ENCODE measurements around the gene TENT4A.

The TENT4A gene

GRCh38 chr5:6749026-6749716 lies 35.9 kb downstream of the TENT4A start:
- no peak for FAIRE-seq
- no peak for DNase-seq (ENCODE audit: insufficient read length, low spot score)

DNA sequence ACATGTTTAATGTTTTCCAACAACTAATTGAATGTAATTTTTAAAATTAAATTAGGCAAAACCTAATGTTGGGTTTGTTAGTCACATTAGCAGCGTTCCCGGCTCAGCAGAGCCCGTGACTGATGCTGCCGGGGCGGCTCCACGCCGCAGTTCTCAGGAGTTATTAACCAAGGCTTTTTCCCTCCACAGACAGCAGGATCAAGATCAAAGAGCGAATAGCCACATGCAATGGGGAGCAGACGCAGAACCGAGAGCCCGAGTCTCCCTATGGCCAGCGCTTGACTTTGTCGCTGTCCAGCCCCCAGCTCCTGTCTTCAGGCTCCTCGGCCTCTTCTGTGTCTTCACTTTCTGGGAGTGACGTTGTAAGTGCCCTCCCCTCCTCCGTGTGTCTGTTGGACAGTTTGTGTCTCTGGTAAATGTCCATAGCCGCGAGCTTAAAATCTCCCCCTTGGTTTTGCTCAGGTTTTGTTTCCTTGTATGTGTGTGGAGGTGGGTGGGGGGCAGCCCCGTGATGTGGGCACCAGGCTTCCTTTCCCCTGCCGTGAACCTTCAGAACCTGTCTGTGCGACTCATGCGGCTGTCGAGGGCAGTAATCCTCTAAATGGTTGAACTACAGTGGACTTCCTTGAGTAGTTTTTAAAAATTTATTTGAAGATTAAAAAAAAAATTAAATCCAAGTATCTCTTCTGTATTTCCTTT lies 37.1 kb downstream of the TENT4A start:
- DNase-seq (ENCODE audit: insufficient read length, low spot score): no peak
- FAIRE-seq: no peak

GRCh38 chr5:6750951-6751685 lies 37.9 kb downstream of the TENT4A start:
- FAIRE-seq: no peak
- DNase-seq (ENCODE audit: insufficient read length, low spot score): no peak

DNA sequence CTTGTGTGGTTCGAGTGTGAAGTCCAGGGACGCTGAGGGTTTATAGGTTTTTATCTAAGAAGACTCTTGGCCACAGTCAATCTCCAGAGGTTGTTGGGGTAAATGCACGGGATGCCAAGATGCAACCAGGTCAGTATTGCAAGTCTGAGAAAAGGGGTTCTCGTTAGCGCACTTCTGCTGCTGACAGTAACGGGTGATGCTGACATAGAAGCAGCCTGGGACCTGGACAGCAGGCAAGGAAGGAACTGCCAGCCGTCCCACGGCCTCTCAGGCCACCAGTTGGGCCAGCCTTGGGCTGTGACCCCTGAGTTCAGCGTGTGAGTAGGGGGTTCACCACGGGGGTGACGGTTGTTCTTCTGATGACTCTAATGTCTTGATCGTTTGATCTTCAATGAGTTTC lies 39.0 kb downstream of the TENT4A start:
- DNase-seq (ENCODE audit: insufficient read length, low spot score) (no peak), FAIRE-seq (no peak)

DNA sequence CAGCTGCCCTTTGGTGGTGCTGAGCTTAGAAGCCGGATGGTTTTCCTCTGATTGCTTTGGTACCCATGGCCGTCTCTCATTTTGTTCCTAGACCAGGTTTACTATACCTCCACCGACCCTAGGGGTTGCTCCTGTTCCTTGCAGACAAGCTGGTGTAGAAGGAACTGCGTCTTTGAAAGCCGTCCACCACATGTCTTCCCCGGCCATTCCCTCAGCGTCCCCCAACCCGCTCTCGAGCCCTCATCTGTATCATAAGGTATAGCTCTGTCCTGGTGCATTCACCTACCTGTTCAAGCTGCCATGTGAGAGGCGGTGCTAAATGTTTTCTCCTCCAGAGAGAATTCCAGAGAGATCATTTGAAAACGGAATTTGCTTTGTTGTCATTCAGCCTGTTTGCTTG lies 39.5 kb downstream of the TENT4A start:
- FAIRE-seq (no peak), DNase-seq (ENCODE audit: insufficient read length, low spot score) (no peak)

GRCh38 chr5:6753851-6754250 lies 40.6 kb downstream of the TENT4A start:
- FAIRE-seq (no peak), DNase-seq (ENCODE audit: insufficient read length, low spot score) (no peak)

DNA sequence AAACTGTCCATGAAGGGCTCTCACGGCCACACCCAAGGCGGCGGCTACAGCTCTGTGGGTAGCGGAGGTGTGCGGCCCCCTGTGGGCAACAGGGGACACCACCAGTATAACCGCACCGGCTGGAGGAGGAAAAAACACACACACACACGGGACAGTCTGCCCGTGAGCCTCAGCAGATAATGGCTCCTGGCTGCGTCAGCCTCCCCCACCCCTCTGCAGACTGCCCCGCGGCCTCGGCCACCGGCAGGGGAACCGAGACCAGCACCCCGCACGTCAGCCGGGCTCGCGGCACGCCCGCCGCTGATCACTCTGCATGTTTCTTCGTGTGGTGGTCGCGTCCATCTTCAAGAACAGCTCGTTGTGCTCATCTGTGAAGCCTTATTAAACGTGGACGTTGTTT lies 41.5 kb downstream of the TENT4A start:
- no peak for DNase-seq (ENCODE audit: insufficient read length, low spot score)
- FAIRE-seq: no peak

GRCh38 chr5:6755519-6755918 lies 42.3 kb downstream of the TENT4A start:
- DNase-seq (ENCODE audit: insufficient read length, low spot score): no peak
- no peak for FAIRE-seq

GRCh38 chr5:6755941-6756340 lies 42.7 kb downstream of the TENT4A start:
- no peak for FAIRE-seq

DNA sequence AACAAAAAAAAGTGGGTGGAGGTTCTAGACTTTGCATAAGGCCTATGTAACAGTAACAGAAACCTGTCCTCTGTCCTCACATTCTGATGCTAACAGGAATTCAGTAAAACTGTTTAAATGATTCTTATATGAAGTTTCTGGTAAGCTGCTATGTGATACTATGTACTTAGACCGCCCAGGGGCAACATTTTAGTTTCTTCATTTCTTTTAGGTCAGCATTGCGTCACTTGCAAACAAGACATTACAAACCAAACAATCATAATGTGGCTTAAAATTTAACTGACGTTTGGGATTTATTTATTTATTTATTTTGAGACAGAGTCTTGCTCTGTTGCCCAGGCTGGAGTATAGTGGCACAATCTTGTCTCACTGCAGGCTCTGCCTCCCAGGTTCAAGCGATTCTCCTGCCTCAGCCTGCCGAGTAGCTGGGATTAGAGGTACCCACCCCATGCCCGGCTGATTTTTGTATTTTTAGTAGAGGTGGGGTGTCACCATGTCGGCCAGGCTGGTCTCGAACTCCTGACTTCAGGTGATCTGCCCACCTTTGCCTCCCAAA lies 44.3 kb downstream of the TENT4A start:
- FAIRE-seq (no peak), DNase-seq (ENCODE audit: insufficient read length, low spot score) (no peak)

More at GRCh38 chr5:6755941-6756340, 42.7 kb downstream of the TENT4A start:
- DNase-seq (ENCODE audit: insufficient read length, low spot score): no peak

- DNase-seq (ENCODE audit: insufficient read length, low spot score): no peak
- FAIRE-seq: no peak
Observed at GRCh38 chr5:6758236-6758635, 45.0 kb downstream of the TENT4A start.

- DNase-seq (ENCODE audit: insufficient read length, low spot score): no peak
- FAIRE-seq: no peak
Observed at GRCh38 chr5:6758706-6759105, 45.5 kb downstream of the TENT4A start.

DNA sequence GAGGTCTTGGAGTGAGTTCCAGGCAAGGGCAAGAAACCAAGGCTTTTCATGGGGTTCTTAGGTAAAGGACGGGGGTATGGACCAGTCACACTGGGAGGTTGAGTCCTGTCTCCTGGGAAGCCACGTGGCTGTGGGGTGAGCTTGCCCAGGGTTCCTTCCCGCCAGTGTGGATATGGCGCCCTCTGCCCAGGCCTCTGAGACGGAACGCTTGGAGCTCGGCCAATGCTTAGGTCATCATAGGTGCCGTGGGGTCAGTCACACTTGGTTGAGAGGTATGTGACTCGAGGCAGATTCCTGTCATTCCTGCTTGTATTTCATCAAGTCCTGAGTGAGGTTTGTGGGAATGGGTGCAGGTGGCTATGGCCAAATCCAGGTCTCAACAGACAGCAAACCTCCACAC lies 46.2 kb downstream of the TENT4A start:
- no peak for DNase-seq (ENCODE audit: insufficient read length, low spot score)
- FAIRE-seq: no peak

- no peak for FAIRE-seq
- no peak for DNase-seq (ENCODE audit: insufficient read length, low spot score)
Observed at GRCh38 chr5:6759983-6760382, 46.8 kb downstream of the TENT4A start.

GRCh38 chr5:6760686-6761085 lies 47.5 kb downstream of the TENT4A start:
- DNase-seq (ENCODE audit: insufficient read length, low spot score): no peak
- no peak for FAIRE-seq

- FAIRE-seq (no peak), DNase-seq (ENCODE audit: insufficient read length, low spot score) (no peak)
Observed at GRCh38 chr5:6761333-6761732, 48.1 kb downstream of the TENT4A start.

- FAIRE-seq (no peak), DNase-seq (ENCODE audit: insufficient read length, low spot score) (no peak)
Observed at GRCh38 chr5:6762116-6762515, 48.9 kb downstream of the TENT4A start.

DNA sequence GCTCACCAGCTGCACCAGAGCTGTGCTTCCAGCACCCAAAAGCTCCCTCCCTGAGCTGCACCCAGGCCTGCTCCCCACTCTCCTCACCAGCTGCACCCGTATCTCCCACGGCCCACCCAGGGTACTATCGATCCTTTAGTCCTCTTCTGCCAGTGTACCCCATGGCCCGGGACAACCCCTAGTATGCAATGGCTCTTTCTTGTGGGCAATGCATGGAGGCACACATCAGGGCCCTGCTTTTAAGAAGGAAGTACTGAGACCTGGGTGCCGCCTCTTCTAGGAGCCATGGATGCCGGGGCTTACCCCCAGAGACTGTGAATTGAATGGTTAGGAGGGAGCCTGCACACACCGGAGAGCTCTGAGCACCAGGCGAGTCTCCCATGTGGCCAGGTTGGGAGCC lies 49.5 kb downstream of the TENT4A start:
- DNase-seq (ENCODE audit: insufficient read length, low spot score): no peak
- FAIRE-seq: no peak

DNA sequence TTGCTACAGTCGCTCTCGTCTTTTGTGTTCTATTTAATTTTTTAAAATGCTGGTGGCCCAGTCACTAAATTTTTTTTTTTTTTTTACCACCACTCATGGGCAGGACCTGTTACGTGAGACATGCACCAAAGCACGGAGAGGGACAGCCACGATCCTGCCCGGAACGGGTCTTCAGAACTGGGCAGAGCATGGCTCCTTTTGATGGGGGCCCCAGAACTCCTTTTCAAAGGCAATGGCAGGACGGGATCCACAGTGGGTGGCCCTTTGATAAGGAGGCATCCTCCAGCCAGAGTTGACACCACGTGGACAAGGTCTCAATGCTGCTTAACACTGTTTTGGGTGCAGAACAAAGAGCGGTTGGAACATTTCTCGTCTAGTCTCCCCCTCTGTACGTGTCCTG lies 50.0 kb downstream of the TENT4A start:
- FAIRE-seq: no peak
- no peak for DNase-seq (ENCODE audit: insufficient read length, low spot score)

GRCh38 chr5:6765612-6766525 lies 52.6 kb downstream of the TENT4A start:
- DNase-seq (ENCODE audit: insufficient read length, low spot score): peak; percentile 74
- peak; percentile 70 for FAIRE-seq

All from GM19239 (cell line).